GM12891 (cell line): ENCODE measurements around the gene NSD2.

Source experiments
- POLR2A ChIP-seq: IDR thresholded peaks from 2 replicates; pipeline ENCODE4 v1.6.1; 2011; ENCODE audit warnings: low read depth, low read length, control low read depth
- POLR2AphosphoS5 ChIP-seq: IDR thresholded peaks from 2 replicates; pipeline ENCODE4 v1.6.1; 2011; ENCODE audit warnings: low read depth, low read length, control low read depth
- POU2F2 ChIP-seq: IDR thresholded peaks from 2 replicates; pipeline ENCODE4 v1.6.1; 2011; ENCODE audit warnings: low read depth, mild to moderate bottlenecking, control low read depth, low read length, moderate library complexity
- SPI1 ChIP-seq: IDR thresholded peaks from 2 replicates; pipeline ENCODE4 v1.6.1; 2011; ENCODE audit warnings: low read depth, low read length, control low read depth
- TAF1 ChIP-seq: IDR thresholded peaks from 2 replicates; pipeline ENCODE4 v1.6.1; 2011; ENCODE audit warnings: low read depth, low read length, control low read depth

GRCh38 chr4:1841887-1842210, 29.3 kb upstream of the NSD2 start:
- TF ChIP-seq POLR2AphosphoS5 (no peak), POLR2A (no peak), SPI1 (no peak), POU2F2 (no peak), TAF1 (no peak)
